Fibroblast of lung (primary cell): Measurements from ENCODE around the gene CFAP58. TPM values are rescaled to one million over a fixed set of nuclear protein-coding genes. Genes with fewer than 3 reads are reported as not detected.

Experiments
- DNase-seq, 2 donors: peaks; one replicate each; pipeline versions ENCODE4 v3.0.0 to v3.0.0-alpha.2; 2010; ENCODE audit warnings: low read depth in 2 of 2
- H2AFZ ChIP-seq: 2 replicates; pipeline ENCODE4 v1.5.1; 2012; ENCODE audit warnings: low read length, control low read depth, inconsistent platforms
- H3K27ac ChIP-seq: 2 replicates; pipeline ENCODE4 v1.5.1; 2011; ENCODE audit warnings: low read length, control low read depth; ENCODE audit not compliant: insufficient read depth
- H3K27me3 ChIP-seq: 2 replicates; pipeline ENCODE4 v1.5.1; 2011; ENCODE audit warnings: mild to moderate bottlenecking, low read length; ENCODE audit not compliant: control insufficient read depth, insufficient read depth
- H3K36me3 ChIP-seq: 2 replicates; pipeline ENCODE4 v1.5.1; 2011; ENCODE audit warnings: low read length; ENCODE audit not compliant: control insufficient read depth, insufficient read depth
- H3K4me1 ChIP-seq: 2 replicates; pipeline ENCODE4 v1.5.1; 2011; ENCODE audit warnings: low read length; ENCODE audit not compliant: control insufficient read depth, insufficient read depth; ENCODE audit errors: extremely low read depth
- H3K4me2 ChIP-seq: 2 replicates; pipeline ENCODE4 v1.5.1; 2011; ENCODE audit warnings: low read length, control low read depth; ENCODE audit not compliant: insufficient read depth; ENCODE audit errors: extremely low read depth
- H3K4me3 ChIP-seq, 4 experiments: fragments of 200-600 bp in 1 of 4; sonication (generic) in 1 of 4; replicated peaks in 1 of 4; 2 replicates each; pipeline ENCODE4 v1.5.1; 2011 to 2016; ENCODE audit warnings: low read length in 4 of 4, low read depth in 3 of 4, mild to moderate bottlenecking in 3 of 4, control low read depth in 2 of 4, inconsistent platforms in 1 of 4, mixed read lengths in 1 of 4; ENCODE audit not compliant: insufficient read depth in 1 of 4; ENCODE audit errors: control extremely low read depth in 1 of 4
- H3K79me2 ChIP-seq: 2 replicates; pipeline ENCODE4 v1.5.1; 2012; ENCODE audit warnings: mild to moderate bottlenecking, low read length, inconsistent platforms; ENCODE audit not compliant: control insufficient read depth, insufficient read depth
- H3K9ac ChIP-seq: 2 replicates; pipeline ENCODE4 v1.5.1; 2011; ENCODE audit warnings: mild to moderate bottlenecking, low read length, control low read depth; ENCODE audit not compliant: insufficient read depth
- H3K9me3 ChIP-seq: 2 replicates; pipeline ENCODE4 v1.5.1; 2012; ENCODE audit warnings: low read depth, low read length; ENCODE audit not compliant: control insufficient read depth, insufficient read depth
- H4K20me1 ChIP-seq: 2 replicates; pipeline ENCODE4 v1.5.1; 2011; ENCODE audit warnings: low read length; ENCODE audit not compliant: control insufficient read depth, insufficient read depth; ENCODE audit errors: extremely low read depth
- EZH2 ChIP-seq: IDR thresholded peaks from 2 replicates; pipeline ENCODE4 v1.5.1; 2012; ENCODE audit warnings: low read length, control low read depth, mild to moderate bottlenecking; ENCODE audit errors: missing control alignments
- polyA plus RNA-seq, 2 donors: library from polyadenylated mRNA; depleted of rRNA in 1 of 2; stranded (reverse) in 1 of 2; unstranded in 1 of 2; fragments of >200 nt; gene quantifications; 2 replicates each; pipeline ENCODE4 v1.2.1, GENCODE V29; 2011 to 2012; ENCODE audit warnings: missing spikeins in 1 of 2
- total RNA-seq: library from RNA; depleted of rRNA; stranded (reverse); fragments of >200 nt; gene quantifications from 2 replicates; pipeline ENCODE4 v1.2.1, GENCODE V29; 2014
- TF ChIP-seq, protein P1 (sequence below), 2 donors: IDR thresholded peaks in 1 of 2; conservative IDR thresholded peaks in 1 of 2; 1 replicate in 1 of 2; 2 replicates in 1 of 2; pipeline ENCODE4 v1.5.1; 2011 to 2012; ENCODE audit warnings: low read length in 2 of 2, control low read depth in 1 of 2, inconsistent platforms in 1 of 2, low read depth in 1 of 2, mild to moderate bottlenecking in 1 of 2

CFAP58 gene
- total and polyA plus RNA-seq, 2 donors (not counting 1 experiment from before 2014, with no cell fraction given): 0.33 to 0.42 TPM

DNA sequence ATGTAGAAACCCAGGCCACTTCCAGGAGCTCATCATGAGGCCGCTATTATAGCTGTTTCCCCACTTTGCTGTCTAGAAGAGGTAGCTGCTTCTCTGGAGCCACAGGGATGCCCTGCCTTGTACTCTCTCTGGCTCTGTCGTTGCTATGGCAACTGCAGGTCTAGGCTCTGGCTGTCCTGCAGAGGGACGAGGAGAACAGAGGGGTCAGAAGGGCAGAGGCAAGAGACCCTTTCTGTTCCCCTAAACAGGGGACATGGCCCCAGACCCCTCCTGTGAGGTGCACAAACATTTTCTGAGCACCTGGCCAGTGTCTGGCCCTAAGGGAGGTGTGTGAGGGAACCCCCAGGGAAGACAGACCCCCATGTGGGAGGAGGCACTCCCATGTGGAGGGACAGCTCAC is 46.7 kb upstream of the CFAP58 start:
- no peaks in the 10 kb centered on the region for H3K27me3 ChIP-seq
- no peak overlapping the region for H2AFZ ChIP-seq
- peak in 1 of 2 donors; percentile 15 for DNase-seq
- no peaks in the 10 kb centered on the region for H3K9me3 ChIP-seq
- H4K20me1 ChIP-seq: no peaks in the 10 kb centered on the region
- H3K4me3 ChIP-seq: no peak overlapping the region
- no peak overlapping the region for H3K9ac ChIP-seq
- TF ChIP-seq EZH2: no peak
- TF ChIP-seq, protein P1, sequence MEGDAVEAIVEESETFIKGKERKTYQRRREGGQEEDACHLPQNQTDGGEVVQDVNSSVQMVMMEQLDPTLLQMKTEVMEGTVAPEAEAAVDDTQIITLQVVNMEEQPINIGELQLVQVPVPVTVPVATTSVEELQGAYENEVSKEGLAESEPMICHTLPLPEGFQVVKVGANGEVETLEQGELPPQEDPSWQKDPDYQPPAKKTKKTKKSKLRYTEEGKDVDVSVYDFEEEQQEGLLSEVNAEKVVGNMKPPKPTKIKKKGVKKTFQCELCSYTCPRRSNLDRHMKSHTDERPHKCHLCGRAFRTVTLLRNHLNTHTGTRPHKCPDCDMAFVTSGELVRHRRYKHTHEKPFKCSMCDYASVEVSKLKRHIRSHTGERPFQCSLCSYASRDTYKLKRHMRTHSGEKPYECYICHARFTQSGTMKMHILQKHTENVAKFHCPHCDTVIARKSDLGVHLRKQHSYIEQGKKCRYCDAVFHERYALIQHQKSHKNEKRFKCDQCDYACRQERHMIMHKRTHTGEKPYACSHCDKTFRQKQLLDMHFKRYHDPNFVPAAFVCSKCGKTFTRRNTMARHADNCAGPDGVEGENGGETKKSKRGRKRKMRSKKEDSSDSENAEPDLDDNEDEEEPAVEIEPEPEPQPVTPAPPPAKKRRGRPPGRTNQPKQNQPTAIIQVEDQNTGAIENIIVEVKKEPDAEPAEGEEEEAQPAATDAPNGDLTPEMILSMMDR (conservative IDR thresholded peaks at IDR 0.05 in 1 of 2, IDR thresholded peaks at IDR 0.05 in 1 of 2; ENCODE audit: low read depth in 1 of 2, low read length in 2 of 2): no peak
- H3K79me2 ChIP-seq: peaks cover 8% of the 10 kb centered on the region
- no peaks in the 10 kb centered on the region for H3K36me3 ChIP-seq
- H3K27ac ChIP-seq: no peak overlapping the region
- no peak overlapping the region for H3K4me2 ChIP-seq
- H3K4me1 ChIP-seq: peaks cover 4% of the 10 kb centered on the region

GRCh38 chr10:104307576-104308438 is 45.8 kb upstream of the CFAP58 start:
- no peaks in the 10 kb centered on the region for H4K20me1 ChIP-seq
- no peak overlapping the region for H3K4me2 ChIP-seq
- DNase-seq: peak; percentile 47 to 62
- no peaks in the 10 kb centered on the region for H3K36me3 ChIP-seq
- H3K27me3 ChIP-seq: no peaks in the 10 kb centered on the region
- peaks cover 4% of the 10 kb centered on the region for H3K4me1 ChIP-seq
- H3K9me3 ChIP-seq: no peaks in the 10 kb centered on the region
- H2AFZ ChIP-seq: no peak overlapping the region
- H3K79me2 ChIP-seq: peaks cover 14% of the 10 kb centered on the region
- TF ChIP-seq, protein P1 (conservative IDR thresholded peaks at IDR 0.05 in 1 of 2, IDR thresholded peaks at IDR 0.05 in 1 of 2; ENCODE audit: low read depth in 1 of 2, low read length in 2 of 2): no peak
- TF ChIP-seq EZH2: no peak
- H3K27ac ChIP-seq: no peak overlapping the region
- no peak overlapping the region for H3K9ac ChIP-seq
- no peak overlapping the region for H3K4me3 ChIP-seq

DNA sequence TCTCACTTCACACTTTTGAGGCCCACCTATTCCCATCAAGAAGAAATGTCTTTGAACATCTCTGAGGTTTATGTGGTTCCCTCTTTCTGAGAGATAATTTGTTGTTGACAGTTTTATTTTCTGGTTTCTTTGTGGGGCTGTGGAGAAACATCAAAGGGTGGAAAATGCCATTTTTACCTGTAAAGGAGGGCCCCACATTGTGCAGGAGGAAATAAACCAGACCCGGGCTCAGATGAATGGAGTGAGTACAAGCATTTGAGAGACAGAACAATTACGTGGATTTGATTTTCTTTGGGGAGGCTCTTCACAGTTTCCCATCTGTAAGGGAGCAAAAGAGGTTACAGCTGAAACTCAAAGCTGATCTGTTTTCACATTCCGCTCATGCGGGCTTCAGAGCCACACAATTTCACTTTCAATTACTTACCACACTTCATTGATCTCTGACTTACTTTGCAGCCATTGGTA is 45.2 kb upstream of the CFAP58 start:
- H3K4me3 ChIP-seq: no peak overlapping the region
- peaks cover 4% of the 10 kb centered on the region for H3K4me1 ChIP-seq
- H3K27me3 ChIP-seq: no peaks in the 10 kb centered on the region

More for the DNA sequence above, 45.2 kb upstream of the CFAP58 start:
- Histone ChIP-seq H3K4me2 (no peak overlapping the region), H3K79me2 (peaks cover 20% of the 10 kb centered on the region), H2AFZ (no peak overlapping the region), H4K20me1 (no peaks in the 10 kb centered on the region), H3K9me3 (no peaks in the 10 kb centered on the region), H3K36me3 (no peaks in the 10 kb centered on the region), H3K27ac (no peak overlapping the region), H3K9ac (no peak overlapping the region)
- peak in 1 of 2 donors; percentile 19 for DNase-seq
- TF ChIP-seq, protein P1 (conservative IDR thresholded peaks at IDR 0.05 in 1 of 2, IDR thresholded peaks at IDR 0.05 in 1 of 2; ENCODE audit: low read depth in 1 of 2, low read length in 2 of 2): no peak
- no peak for TF ChIP-seq EZH2
